GM21515 (cell line): Measurements from ENCODE around the gene OR6Y1.

Source experiments
- ATAC-seq: cut with Tn5 transposase; IDR thresholded peaks from one replicate; pipeline ENCODE4 v1.9.1; 2021; ENCODE audit not compliant: unreplicated experiment

The OR6Y1 gene

GRCh38 chr1:158506369-158506987 lies 47.7 kb downstream of the OR6Y1 start:
- no peak for ATAC-seq

- no peak for ATAC-seq
Observed at GRCh38 chr1:158496374-158496773, 57.8 kb downstream of the OR6Y1 start.

- no peak for ATAC-seq
Observed at GRCh38 chr1:158494796-158495195, 59.4 kb downstream of the OR6Y1 start.
